HEK293 (cell line): ENCODE results near the gene CEP170B.
A peak's percentile ranks its signal among the peaks of the same experiment; 100 is the strongest.

Source experiments
- CTCF ChIA-PET: fragments of 350-600 bp; formaldehyde crosslinking; extraction: SDS; loops from one replicate; lab custom pipeline; 2021; ENCODE audit warnings: antibody characterized with exemption; lab: Yijun Ruan, JAX
- POLR2A ChIA-PET: fragments of 300-600 bp; formaldehyde crosslinking; extraction: SDS; loops from one replicate; lab custom pipeline; 2020; ENCODE audit warnings: antibody characterized with exemption, inconsistent platforms; lab: Yijun Ruan, JAX
- H3K27ac ChIP-seq: fragments of 200-500 bp; sonication (Bioruptor generic); 2 replicates; pipeline ENCODE4 v1.5.1; 2014; ENCODE audit warnings: low read depth, low read length, control low read depth, inconsistent platforms; ENCODE audit errors: extremely low read depth
- H3K36me3 ChIP-seq, 2 experiments: fragments of 200-500 bp in 1 of 2; sonication (Bioruptor generic) in 1 of 2; 1 replicate in 1 of 2; 2 replicates in 1 of 2; pipeline ENCODE4 v1.5.1; 2014 to 2017; ENCODE audit warnings: inconsistent platforms in 2 of 2, low read length in 2 of 2; ENCODE audit not compliant: control insufficient read depth in 2 of 2, insufficient read depth in 1 of 2
- H3K4me1 ChIP-seq: fragments of 200-500 bp; sonication (Bioruptor generic); 2 replicates; pipeline ENCODE4 v1.5.1; 2014; ENCODE audit warnings: mild to moderate bottlenecking, low read length, inconsistent platforms; ENCODE audit not compliant: control insufficient read depth, insufficient read depth
- H3K4me3 ChIP-seq: 2 replicates; pipeline ENCODE4 v1.5.1; 2011; ENCODE audit warnings: low read depth, mild to moderate bottlenecking, control low read depth, low read length, moderate library complexity
- H3K9me3 ChIP-seq: fragments of 200-500 bp; sonication (Bioruptor generic); 2 replicates; pipeline ENCODE4 v1.5.1; 2014; ENCODE audit warnings: low read depth, low read length, inconsistent platforms; ENCODE audit not compliant: control insufficient read depth, insufficient read depth
- KLF16 ChIP-seq: fragments of 450-650 bp; formaldehyde crosslinking; IDR thresholded peaks from 2 replicates; pipeline ENCODE4 v1.5.1; 2017; ENCODE audit warnings: missing biosample characterization, missing genetic modification characterization
- KLF17 ChIP-seq: fragments of 450-650 bp; formaldehyde crosslinking; IDR thresholded peaks from 2 replicates; pipeline ENCODE4 v1.5.1; 2016; ENCODE audit warnings: missing biosample characterization, missing genetic modification characterization
- KLF8 ChIP-seq: fragments of 450-650 bp; formaldehyde crosslinking; IDR thresholded peaks from 2 replicates; pipeline ENCODE4 v1.5.1; 2016; ENCODE audit warnings: missing biosample characterization, missing genetic modification characterization
- SP7 ChIP-seq: fragments of 450-650 bp; formaldehyde crosslinking; IDR thresholded peaks from 2 replicates; pipeline ENCODE4 v1.5.1; 2016; ENCODE audit warnings: missing biosample characterization, missing genetic modification characterization
- ZFP69B ChIP-seq: fragments of 450-650 bp; formaldehyde crosslinking; IDR thresholded peaks from 2 replicates; pipeline ENCODE4 v1.5.1; 2016; ENCODE audit warnings: missing biosample characterization, missing genetic modification characterization
- ZNF184 ChIP-seq: fragments of 450-650 bp; IDR thresholded peaks from 2 replicates; pipeline ENCODE4 v1.5.1; 2018; ENCODE audit warnings: missing biosample characterization, mild to moderate bottlenecking, missing genetic modification characterization
- ZNF366 ChIP-seq: fragments of 450-650 bp; formaldehyde crosslinking; conservative IDR thresholded peaks from 2 replicates; pipeline ENCODE4 v1.5.1; 2016; ENCODE audit warnings: missing biosample characterization, missing genetic modification characterization
- ZNF394 ChIP-seq: fragments of 450-650 bp; formaldehyde crosslinking; IDR thresholded peaks from 2 replicates; pipeline ENCODE4 v1.5.1; 2016; ENCODE audit warnings: missing biosample characterization, missing genetic modification characterization, mild to moderate bottlenecking, moderate library complexity, borderline replicate concordance
- ZNF398 ChIP-seq: fragments of 450-650 bp; formaldehyde crosslinking; IDR thresholded peaks from 2 replicates; pipeline ENCODE4 v1.5.1; 2017; ENCODE audit warnings: missing biosample characterization, missing genetic modification characterization
- ZNF416 ChIP-seq: fragments of 450-650 bp; formaldehyde crosslinking; IDR thresholded peaks from 2 replicates; pipeline ENCODE4 v1.5.1; 2016; ENCODE audit warnings: missing biosample characterization, missing genetic modification characterization
- ZNF473 ChIP-seq: fragments of 450-650 bp; formaldehyde crosslinking; IDR thresholded peaks from 2 replicates; pipeline ENCODE4 v1.5.1; 2017; ENCODE audit warnings: missing biosample characterization, missing genetic modification characterization
- ZNF580 ChIP-seq: fragments of 450-650 bp; formaldehyde crosslinking; IDR thresholded peaks from 2 replicates; pipeline ENCODE4 v1.5.1; 2016; ENCODE audit warnings: missing biosample characterization, missing genetic modification characterization
- ZNF664 ChIP-seq: fragments of 450-650 bp; formaldehyde crosslinking; IDR thresholded peaks from 2 replicates; pipeline ENCODE4 v1.5.1; 2016; ENCODE audit warnings: missing biosample characterization, missing genetic modification characterization
- ZXDB ChIP-seq: fragments of 450-650 bp; formaldehyde crosslinking; IDR thresholded peaks from 2 replicates; pipeline ENCODE4 v1.5.1; 2016; ENCODE audit warnings: missing biosample characterization, missing genetic modification characterization
- TF ChIP-seq, protein P1 (sequence below): fragments of 450-650 bp; formaldehyde crosslinking; IDR thresholded peaks from 2 replicates; pipeline ENCODE4 v1.5.1; 2016; ENCODE audit warnings: missing biosample characterization, missing genetic modification characterization
- TF ChIP-seq, protein P2 (sequence below): fragments of 450-650 bp; formaldehyde crosslinking; IDR thresholded peaks from 2 replicates; pipeline ENCODE4 v1.5.1; 2016; ENCODE audit warnings: missing biosample characterization, missing genetic modification characterization

Gene CEP170B

GRCh38 chr14:104865081-104865630, at the start of gene CEP170B:
TSS of gene CEP170B (plus strand) at chr14:104865268. CDS start at chr14:104868451, 3,183 bp downstream.
- ChIA-PET POLR2A (interaction anchor here (1.2 to 1.8 kb wide), 3 partner anchors 11 to 113 kb away, joined by 3 to 6 read pairs (median 4); partner anchors contain the start of gene SIVA1), CTCF (interaction anchor here (1.8 kb wide), 1 partner anchor 39 kb away, joined by 4 read pairs; no protein-coding TSS in a partner anchor)
- H3K27ac ChIP-seq = peak within 1 kb of the TSS; percentile 75
- H3K4me1 ChIP-seq = 0 out of 2 replicates have a peak, but pooled peaks cover 8% of the 10 kb centered on the region
- no peak for TF ChIP-seq ZNF664
- TF ChIP-seq ZNF398 (tag by site-specific recombination) = no peak
- H3K4me3 ChIP-seq = peak within 1 kb of the TSS; percentile 80
- H3K9me3 ChIP-seq = no peaks in the 10 kb centered on the region
- peaks cover 0 to 30% of the 10 kb centered on the region in 2 experiments; a peak in 1 of 3 replicates for H3K36me3 ChIP-seq

- H3K9me3 ChIP-seq = no peaks in the 10 kb centered on the region
- TF ChIP-seq ZFP69B (tag by site-specific recombination) (no peak), KLF17 (no peak), ZNF366 (tag by site-specific recombination) (no peak), ZXDB (tag by site-specific recombination) (no peak), ZNF394 (tag by site-specific recombination) (no peak)
- TF ChIP-seq, protein P1, sequence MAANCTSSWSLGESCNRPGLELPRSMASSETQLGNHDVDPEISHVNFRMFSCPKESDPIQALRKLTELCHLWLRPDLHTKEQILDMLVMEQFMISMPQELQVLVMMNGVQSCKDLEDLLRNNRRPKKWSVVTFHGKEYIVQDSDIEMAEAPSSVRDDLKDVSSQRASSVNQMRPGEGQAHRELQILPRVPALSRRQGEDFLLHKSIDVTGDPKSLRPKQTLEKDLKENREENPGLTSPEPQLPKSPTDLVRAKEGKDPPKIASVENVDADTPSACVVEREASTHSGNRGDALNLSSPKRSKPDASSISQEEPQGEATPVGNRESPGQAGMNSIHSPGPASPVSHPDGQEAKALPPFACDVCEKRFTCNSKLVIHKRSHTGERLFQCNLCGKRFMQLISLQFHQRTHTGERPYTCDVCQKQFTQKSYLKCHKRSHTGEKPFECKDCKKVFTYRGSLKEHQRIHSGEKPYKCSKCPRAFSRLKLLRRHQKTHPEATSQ (tag by site-specific recombination) = no peak
- CTCF ChIA-PET = no interaction called here
- H3K4me3 ChIP-seq = peak overlapping the region; percentile 90
- peaks cover 3% of the 10 kb centered on the region; the same call in 1 of the 2 replicates for H3K4me1 ChIP-seq
- peaks cover 0 to 8% of the 10 kb centered on the region in 2 experiments; a peak in 1 of 3 replicates for H3K36me3 ChIP-seq
- peak overlapping the region; percentile 92; the same call in 1 of the 2 replicates for H3K27ac ChIP-seq
- POLR2A ChIA-PET = no interaction called here
Measured at GRCh38 chr14:104816616-104816884, 48.5 kb upstream of the CEP170B start.

DNA sequence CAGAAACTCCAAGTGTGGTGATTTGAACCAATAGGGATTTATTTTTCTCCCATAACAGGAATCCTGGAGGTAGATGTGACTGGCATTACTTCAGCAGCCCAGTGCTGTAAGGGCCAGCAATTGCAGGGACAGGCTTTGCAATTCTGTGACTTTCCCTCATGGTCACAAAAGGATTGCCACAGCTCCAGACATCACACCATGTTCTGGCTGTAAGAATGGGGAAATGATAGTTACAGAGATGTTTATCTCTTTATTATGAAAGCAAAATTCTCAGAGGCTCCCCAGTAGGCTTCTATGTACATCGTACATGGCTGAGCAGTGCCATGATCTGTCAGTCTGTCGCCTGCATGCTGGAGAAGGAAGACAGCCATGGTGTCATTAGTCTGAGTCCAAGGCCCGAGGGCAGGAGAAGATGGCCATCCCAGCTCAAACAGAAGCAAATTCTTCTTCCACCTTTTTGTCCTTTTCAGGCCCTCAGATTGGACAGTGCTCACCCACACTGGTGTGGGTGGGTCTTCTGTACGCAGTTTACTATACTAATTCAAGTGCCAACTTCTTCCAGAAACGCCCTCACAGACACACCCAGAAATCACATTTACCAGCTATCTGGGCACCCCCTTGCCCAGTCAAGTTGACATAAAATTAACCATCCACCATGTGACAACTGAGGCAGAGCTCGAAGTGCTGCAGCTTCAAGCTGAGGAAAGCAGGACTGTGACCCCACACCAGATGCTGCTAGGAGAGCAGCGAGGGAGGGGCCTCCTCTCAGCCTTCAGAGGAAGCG, 46.9 kb upstream of the CEP170B start:
- CTCF ChIA-PET = interaction anchor here (0.6 to 1.1 kb wide), 3 partner anchors 49 to 599 kb away, joined by 3 to 4 read pairs (median 3); no protein-coding TSS in a partner anchor
- Histone ChIP-seq H3K9me3 (no peaks in the 10 kb centered on the region), H3K36me3 (peaks cover 0 to 8% of the 10 kb centered on the region in 2 experiments; a peak in 1 of 3 replicates), H3K4me3 (no peak overlapping the region), H3K4me1 (peaks cover 3% of the 10 kb centered on the region; the same call in 1 of the 2 replicates), H3K27ac (no peak overlapping the region)
- TF ChIP-seq SP7 (0 out of 2 replicates have a peak, but pooled peaks have one; percentile 37), ZNF580 (tag by site-specific recombination) (peak; percentile 73), KLF16 (tag by site-specific recombination) (no peak), KLF8 (tag by site-specific recombination) (peak; percentile 65), ZNF473 (tag by site-specific recombination) (no peak), ZNF184 (tag by site-specific recombination) (peak; percentile 20; the same call in 1 of the 2 replicates), ZNF416 (tag by site-specific recombination) (peak; percentile 99)
- TF ChIP-seq, protein P2, sequence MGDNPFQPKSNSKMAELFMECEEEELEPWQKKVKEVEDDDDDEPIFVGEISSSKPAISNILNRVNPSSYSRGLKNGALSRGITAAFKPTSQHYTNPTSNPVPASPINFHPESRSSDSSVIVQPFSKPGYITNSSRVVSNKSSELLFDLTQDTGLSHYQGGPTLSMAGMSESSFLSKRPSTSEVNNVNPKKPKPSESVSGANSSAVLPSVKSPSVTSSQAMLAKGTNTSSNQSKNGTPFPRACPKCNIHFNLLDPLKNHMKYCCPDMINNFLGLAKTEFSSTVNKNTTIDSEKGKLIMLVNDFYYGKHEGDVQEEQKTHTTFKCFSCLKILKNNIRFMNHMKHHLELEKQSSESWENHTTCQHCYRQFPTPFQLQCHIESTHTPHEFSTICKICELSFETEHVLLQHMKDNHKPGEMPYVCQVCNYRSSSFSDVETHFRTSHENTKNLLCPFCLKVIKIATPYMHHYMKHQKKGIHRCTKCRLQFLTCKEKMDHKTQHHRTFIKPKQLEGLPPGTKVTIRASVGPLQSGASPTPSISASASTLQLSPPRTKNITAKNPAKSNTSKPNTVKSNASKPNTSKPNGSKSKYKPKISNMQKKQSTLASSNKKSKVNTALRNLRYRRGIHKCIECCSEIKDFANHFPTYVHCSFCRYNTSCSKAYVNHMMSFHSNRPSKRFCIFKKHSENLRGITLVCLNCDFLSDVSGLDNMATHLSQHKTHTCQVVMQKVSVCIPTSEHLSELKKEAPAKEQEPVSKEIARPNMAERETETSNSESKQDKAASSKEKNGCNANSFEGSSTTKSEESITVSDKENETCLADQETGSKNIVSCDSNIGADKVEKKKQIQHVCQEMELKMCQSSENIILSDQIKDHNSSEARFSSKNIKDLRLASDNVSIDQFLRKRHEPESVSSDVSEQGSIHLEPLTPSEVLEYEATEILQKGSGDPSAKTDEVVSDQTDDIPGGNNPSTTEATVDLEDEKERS = peak; percentile 97
- POLR2A ChIA-PET = interaction anchor here (1.5 kb wide), 1 partner anchor 66 kb away, joined by 3 read pairs; the partner anchor contains the start of gene SIVA1
